Stimulated activated CD8-positive, alpha-beta memory T cell treated with anti-CD3 and anti-CD28 coated beads, Interleukin-4, amount 100 ng/mL, for 4 hours (primary cell): ENCODE measurements around the gene SPOCD1.

Source experiments
- DNase-seq, 2 donors: peaks; one replicate each; pipeline ENCODE4 v3.0.0-alpha.2; 2020; ENCODE audit warnings: low read depth in 2 of 2, low spot score in 1 of 2

SPOCD1 gene

DNA sequence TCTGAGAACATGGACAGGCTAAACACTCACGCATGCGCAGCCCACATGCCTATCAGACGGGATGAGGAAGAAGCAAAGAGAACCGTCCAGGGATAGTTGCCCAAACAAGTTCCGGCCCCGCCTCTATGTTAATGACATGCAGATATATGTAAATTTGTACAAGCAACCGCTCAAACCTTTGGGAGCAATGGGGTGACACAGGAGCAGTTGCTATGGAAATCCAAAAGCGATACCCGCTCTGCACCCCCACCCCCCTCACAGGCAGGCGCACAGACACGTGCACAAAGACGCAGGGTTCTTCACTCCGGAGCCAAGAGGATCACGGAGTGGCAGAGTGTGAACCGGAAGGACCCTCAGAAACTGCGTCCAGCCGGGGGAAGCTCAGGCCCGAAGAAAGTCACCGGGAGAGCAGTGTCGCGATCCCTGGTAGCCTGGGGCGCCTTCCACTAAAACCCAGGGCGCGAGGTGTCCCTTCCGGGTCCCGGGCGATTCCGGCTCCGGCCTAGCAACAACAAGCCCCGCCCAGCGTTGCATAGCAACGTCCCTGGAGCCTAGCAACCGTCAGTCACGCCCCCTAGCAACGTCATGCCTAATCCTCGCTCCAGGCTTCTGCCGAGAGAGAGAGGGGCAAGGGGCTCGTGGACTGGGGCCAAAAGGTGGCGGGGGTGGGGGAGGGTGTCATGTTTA is 27.5 kb downstream of the SPOCD1 start:
- DNase-seq = peak; percentile 72 to 77

DNA sequence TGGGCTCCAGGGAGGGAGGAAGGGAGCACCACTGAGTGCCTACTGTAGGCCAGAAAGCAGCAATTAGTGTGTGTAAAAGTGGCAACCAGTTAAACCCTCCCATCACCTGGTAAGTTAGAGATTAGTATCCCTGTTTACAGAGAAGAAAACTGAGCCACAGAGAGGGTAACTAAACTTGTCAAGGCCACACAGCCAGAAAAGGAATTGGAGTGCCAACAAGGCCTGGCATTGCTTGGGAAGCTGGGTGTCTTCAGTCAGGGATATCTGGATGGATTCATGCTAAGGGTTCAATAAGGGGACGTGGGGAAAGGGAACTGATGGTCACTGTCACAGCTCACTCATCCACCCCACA is 28.1 kb downstream of the SPOCD1 start:
- no peak for DNase-seq

DNA sequence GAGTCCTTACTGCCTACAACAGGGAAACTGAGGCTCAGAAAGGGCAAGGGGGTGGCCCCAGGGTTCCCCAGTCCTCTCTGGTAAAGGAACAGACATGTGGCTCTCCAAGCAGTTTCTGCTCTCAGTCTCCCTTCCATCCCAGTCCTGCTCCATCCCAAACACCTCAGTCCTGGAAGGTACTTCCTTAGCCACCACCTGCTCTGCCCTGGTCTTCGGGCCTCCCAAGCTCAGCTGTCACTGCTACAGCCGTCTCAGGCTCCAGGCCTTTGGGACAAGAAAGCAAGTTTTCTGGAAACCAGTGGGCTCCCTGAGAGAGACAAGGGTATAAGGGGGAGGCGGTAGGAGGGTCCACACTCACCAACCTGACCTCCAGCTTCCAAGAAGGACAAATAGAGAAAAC is 28.6 kb downstream of the SPOCD1 start:
- DNase-seq = no peak

DNA sequence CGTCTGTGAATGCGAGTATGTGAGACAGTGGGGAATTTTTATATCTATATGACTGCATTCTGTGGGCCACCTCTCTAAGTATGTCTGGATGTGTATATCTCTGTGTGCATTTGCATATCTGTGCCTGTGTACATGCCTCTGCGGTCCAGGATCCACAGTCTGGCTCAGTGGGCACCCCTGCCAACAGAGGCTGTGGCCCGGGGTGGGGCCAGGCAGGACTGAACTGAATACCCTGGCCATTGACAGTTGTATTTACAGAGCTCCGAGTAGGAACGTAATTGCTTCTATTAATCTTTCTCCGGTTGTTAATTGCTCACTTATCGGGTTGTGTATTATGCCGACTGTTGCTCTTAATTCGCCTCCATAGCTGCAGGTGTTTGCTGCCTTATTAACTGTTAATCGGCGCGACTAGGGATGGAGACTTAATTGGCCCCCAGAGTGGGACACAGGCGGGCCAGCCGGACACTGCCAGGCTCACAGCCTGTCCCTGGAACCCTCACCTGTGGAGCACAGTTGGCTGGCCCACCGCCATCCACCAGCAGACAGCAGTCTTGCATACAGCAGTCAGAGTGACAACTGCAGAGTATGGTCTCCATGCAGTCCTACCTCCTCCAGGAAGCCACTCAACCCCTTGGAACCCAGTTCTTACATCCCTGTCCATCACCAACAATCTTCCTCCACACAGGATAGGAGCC is 29.3 kb downstream of the SPOCD1 start:
- DNase-seq = no peak

DNA sequence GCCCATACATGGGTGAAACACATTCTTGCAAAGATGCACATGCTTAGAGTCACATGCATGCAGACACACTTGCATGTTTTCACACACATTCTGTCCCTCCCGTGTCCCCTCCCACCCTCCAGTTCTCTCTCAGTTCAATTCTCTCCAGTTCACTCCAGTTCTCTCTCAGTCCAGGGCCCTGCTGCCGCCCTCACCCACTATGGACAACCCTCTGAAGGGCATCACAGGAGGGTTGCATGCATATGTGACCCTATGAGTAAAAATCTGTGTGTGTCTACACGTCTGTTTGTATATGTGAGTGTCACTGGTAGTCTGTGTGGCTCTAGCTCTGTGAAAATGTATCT is 29.9 kb downstream of the SPOCD1 start:
- DNase-seq = no peak

DNA sequence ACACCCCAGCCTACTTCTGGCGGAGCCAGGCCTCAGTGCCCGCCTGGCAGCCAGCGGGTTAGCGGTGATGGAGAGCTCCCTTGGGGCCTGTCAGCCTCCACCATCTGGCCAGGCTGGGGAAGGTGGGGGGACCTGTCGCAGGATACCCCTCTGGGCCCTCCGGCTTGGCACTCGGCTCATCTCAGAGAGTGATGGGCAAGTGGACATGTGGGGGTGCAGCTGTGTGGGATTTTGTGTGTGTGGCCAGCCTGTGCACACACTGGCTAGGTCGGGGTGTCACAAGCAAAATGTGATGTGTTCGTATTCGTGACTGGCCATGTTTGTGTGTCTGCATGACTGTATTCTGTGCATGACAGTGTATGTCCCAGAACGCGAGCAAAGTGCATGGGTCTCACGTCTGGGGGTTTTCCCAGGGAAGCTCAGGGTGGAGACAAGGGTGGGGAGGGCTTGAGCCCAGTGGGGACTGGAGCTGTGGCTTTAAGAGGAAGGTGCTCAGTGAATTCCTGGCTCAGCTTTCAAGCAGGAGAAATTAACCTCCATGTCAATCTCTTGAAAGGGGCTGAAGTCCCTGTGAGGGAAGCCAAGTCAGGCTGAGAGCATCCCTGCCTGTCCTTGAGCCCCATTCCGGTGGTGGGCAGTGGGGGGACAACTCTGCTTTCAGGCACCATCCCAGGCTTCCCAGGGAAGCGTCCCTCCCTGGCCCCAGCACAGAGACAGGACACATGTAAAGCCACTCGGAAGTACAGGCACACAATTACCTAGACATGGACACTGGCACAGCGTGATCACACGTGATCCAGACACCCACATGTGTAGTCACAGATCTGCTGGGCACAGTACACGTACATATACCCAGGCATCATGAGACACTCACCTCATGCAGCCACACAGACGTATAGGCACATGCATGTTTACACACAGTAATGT is 30.5 kb downstream of the SPOCD1 start:
- DNase-seq = no peak

DNA sequence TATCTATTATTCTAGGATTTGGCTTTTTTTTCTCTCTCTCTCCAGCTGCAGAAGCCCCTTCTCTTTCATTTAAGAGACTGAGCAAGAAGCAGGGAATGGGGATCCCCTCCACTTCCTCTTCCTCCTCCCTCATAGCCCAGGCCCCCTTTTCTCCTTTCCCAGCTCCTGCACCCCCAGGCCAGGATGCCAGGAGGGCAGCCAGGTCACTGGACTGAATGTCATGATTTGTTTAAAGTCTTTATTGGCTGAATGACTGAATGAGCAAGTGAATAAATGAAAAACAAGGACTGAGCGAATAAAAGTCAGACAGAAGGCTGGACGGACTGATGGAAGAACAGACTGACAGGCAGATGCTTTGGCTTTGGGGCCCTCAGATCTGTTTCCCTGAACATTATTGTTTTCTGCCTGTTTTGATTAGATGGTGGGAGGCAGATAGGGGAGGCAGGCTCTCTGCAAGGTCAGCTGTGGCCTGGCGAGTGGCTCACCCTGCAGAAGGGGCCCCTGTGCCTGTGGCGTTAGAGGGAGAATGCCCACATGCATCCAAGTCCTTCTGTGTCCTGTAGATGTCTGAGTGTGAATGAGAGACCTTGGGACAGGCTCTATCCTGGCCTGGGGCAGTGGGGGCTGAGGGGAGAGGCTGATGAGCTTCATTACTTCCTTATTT is 31.3 kb downstream of the SPOCD1 start:
- DNase-seq = no peak

DNA sequence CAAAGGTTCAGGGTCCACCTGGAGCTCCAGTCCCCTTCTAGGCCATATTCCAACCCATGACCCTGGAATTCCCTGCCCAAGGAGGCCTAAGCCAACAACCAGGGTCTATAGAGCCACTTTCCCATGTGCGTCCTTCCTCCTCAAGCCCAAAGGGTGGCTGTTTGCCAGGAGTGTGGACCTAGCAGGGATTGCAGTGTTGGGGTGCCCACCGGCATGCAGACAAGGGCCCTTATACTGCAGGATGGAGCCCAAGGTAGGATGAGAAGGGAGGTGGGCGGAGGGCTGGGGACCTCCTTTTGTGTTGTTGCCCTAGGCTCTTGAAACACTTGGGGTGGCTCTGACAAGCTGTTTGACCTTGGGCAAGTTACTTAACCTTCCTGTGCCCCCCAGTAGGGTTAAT is 32.0 kb downstream of the SPOCD1 start:
- no peak for DNase-seq

DNA sequence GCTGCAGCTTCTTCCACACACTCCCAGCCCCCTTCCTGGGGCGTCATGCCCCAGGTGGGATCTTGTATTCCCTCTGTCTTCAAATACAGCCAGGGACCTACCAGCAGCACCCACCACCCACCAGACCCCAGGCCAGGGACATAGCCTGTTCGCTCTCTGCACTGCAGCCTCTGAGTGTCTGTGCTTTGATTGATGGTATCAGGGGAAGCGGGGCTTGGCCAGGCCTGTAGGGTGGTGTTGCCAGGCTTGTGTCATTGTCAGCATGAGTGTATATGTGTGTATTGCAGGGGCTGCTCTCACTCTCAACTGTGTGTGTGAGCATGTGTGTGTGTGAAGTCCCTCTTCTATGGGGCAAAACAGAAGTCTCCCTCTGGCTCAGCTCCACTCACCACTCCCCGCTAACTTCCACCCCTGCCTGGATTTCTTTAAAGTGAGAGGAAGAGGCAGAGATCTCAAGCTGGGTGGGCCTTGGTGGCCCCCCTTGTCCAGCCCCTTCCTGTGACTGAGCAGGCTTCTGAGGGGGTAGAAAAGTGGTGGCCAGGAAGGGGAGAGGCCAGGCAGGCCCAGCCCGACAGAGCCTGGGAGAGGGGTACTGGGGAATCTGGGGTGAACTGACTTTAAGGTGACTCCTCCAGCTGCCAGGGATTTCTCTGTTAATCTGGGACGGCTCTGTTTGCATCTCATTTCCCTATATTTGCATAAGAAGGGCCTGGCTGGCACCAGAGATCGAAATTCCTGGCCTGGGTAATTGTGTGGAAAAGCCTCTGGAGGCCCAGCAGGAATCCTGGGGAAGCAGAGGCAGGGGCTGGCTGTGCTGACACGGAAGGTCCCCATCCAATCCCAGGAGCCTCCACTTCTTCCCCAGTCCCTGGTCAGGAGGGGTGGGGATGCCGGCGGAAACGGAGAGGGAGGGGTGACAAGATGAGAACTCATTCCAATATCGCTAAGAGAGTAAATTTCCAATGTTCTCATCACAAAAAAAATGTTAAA is 33.1 kb downstream of the SPOCD1 start:
- no peak for DNase-seq

DNA sequence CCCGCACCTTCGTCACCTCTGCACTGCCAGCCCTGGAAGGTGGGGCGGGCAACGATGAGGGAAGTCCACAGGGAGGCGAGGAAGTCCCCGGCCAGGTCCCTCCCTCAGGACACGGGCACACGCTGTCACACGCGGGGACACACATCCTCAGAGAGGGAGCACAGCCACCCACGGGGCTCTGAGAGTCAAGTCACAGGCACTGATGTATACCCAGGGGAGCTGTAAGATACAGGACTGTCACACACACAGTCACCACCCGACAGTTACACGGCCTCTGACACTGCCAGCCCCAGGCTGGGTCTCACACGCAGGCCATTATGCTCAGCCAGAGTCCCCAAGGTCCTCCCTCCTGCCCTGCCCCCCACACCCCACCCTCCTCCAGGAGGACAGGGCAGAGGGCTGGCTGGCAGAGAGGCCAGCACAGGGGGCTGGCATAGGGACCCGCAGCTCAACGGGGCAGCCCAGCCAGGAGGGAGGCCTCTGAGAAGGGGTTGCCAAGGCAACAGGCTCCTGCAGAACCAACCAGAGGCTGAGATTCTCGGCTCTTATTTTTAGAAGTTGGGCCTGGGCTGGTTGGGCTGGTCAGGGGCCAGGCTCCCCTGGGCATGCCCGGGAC is 34.0 kb downstream of the SPOCD1 start:
- no peak for DNase-seq

DNA sequence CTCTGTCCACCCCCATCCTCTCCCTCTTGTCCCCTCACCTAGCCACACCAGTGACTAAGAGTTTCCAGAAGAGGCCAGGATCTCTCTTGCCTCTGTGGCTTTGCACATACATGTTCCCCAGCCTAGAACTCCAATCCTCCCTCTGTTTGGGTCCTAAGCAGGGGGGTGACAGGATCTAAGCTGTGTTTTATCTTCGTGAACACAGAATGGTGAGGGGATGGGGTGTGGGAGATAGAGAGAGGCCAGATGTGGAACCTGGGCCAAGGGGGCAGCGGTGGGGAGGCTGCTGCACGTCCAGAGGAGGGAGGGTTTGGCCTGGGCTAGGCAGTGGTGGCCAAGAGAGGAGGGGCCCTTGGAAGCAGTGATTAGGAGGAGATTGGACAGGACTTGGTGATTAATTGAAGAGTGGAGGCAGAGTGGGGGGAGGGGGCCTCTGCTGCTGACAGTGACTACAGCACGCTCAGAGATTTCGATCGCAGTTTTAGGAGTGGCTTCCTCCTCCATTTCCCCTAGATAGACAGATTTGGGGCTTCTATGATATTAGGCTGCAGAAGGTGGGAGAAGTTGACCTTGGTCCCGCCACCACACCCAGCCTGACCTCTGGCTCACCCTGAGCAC is 34.6 kb downstream of the SPOCD1 start:
- no peak for DNase-seq

DNA sequence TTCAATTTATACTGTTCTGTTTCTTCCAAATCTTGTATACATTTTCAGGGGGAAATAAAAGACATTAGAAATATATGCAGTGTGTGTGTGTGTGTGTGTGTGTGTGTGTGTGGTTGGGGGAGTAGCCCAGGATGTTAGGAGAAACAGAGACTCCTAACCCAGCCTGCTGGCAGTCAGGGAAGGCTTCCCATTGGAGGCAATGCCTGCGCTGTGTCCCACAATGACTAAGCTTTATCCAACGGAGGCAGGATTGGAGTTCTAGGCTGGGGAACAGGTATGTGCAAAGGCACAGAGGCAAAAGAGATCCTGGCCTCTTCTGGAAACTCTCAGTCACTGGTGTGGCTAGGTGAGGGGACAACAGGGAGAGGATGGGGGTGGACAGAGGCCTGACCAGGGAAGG is 35.2 kb downstream of the SPOCD1 start:
- DNase-seq = no peak

DNA sequence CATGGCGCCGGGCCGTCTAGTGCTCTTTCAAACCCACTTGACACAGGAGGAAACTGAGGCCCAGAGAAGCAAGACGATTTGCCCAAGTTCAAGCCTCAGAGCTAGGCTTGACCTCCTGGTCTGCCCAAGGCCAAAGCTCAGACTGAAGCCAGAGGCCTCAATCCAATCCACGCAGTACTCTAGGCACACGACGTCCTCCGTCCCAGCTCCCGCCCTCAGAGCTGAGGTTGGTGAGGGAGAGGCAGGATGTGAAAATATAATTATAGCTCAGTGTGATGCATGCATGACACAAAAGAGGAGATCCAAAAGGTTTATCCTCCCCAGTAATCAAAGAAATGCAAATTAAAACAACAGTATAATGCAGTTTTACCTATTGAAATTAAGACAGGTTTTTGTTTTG is 36.1 kb downstream of the SPOCD1 start:
- DNase-seq = no peak

DNA sequence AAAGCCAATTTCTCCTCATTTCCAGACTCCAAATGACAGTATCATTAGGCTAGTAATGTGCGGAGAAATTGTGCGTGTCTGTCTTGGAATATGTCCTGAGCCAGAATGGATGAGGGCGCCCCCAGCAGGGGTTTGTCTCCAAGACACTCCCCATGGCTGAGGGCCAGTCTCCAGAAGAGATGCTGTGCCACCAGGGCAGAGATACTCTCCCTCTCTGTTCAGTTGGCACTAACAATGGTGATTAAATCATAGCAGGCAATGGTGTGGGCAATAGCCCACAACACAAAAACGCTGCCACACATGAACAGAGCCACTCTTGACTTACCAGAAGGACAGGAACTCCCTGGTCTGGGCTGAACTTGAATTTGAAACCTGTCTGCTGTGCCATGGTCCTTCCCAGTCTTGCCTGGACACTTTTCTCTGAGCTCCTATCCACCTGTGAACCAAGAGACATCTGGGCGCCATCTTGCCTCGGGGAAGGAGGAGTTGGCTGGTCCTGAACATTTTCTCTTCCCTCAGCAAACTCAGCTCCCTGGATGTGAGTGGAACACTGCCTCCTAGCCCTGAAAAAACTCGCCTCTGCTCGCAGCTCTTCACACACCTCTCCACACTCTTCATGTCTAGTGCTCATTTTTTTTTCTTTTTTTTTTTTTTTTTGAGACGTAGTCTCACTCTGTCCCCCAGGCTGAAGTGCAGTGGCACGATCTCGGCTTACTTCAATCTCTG is 36.9 kb downstream of the SPOCD1 start:
- no peak for DNase-seq

DNA sequence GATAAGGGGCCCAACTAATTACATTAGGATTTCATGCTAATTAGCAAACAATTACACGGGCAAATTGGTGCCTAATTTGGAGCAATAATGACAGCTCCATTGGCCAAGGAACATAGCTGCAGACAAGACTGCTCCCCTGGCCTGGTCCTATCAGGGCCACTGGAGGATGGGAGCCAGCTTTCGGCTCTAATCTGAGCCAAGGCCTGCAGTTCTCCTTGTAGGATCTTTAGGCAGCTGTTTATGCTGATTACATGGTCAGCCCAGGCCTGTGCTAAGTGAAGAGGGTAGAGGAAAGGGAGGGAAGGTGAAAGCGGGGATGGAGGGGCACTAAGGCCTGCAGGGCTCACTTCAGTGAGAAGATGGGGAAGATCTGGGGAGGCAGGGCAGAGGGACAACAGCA is 39.3 kb downstream of the SPOCD1 start:
- DNase-seq = no peak

DNA sequence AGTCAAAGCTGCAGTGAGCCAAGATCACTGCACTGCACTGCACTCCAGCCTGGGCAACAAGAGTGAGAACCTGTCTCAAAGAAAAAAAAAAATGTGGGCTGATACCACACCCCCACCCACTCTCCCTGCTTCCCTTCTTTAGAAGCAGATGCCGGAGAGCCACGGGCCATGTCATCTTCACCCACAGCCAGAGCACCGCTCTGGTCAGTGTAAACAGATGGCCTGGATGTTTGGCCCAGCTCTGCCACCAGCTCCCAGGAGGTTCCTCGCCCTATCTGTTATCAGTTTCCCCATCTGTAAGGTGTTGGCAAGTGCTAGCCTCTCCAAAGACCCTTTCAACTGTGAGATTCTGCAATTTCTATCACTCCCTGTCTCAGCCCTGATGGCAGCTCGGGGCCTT is 39.8 kb downstream of the SPOCD1 start:
- DNase-seq = no peak

DNA sequence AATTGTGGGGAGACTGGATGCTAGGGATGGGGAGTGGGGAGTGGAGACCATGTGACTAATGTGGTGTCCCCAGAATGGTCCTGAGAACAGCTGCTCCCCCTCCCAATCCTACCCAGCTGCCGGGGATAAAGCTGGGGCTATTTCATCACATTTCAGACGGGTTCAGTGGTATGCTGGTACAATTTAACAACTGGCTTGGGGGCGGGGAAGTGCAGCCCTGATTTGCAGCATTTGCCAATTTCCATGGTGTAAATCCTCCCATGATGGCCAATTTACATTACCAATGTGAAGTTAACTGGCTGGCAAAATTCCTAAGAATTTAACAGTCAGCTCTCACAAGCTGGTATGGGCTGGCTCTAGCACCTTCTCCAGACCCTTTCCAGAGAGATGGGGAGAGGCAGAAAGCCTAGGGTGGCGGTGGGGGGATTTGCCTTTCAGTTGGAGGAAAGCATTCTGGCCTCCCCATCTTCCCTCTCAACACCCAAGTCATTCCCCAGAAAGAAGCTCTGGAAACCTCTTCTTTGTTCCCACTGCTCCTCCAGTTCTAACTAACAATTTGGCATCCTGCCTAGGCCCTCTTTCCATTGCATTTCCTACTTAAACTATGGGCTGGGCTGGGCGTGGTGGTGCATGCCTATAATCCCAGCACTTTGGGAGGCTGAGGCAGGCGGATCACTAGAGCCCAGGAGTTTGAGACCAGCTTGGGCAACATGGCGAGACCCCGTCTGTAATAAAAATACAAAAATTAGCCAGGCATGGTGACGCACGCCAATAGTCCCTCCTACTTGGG is 40.4 kb downstream of the SPOCD1 start:
- DNase-seq = no peak

DNA sequence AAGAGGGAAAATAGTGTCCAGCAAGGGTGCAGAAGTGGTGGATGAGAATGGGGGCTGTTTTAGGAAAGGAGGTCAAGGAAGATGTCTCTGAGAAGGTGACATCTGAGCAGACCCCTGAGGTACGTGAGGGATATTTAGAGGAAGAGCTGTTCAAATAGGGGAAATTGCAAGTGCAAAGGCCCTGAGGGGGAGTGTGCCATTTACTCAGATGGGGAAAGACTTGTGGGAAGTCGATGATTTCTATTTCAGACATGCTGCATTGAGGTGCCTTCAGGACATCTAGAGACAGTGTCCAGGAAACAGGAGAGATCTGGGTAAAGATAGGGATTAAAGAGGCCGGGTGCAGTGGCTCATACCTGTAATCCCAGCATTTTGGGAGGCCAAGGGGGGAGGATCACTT is 41.3 kb downstream of the SPOCD1 start:
- no peak for DNase-seq
